Measurements from ENCODE around the gene SMU1.

- TF ChIP-seq, protein P1, sequence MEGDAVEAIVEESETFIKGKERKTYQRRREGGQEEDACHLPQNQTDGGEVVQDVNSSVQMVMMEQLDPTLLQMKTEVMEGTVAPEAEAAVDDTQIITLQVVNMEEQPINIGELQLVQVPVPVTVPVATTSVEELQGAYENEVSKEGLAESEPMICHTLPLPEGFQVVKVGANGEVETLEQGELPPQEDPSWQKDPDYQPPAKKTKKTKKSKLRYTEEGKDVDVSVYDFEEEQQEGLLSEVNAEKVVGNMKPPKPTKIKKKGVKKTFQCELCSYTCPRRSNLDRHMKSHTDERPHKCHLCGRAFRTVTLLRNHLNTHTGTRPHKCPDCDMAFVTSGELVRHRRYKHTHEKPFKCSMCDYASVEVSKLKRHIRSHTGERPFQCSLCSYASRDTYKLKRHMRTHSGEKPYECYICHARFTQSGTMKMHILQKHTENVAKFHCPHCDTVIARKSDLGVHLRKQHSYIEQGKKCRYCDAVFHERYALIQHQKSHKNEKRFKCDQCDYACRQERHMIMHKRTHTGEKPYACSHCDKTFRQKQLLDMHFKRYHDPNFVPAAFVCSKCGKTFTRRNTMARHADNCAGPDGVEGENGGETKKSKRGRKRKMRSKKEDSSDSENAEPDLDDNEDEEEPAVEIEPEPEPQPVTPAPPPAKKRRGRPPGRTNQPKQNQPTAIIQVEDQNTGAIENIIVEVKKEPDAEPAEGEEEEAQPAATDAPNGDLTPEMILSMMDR (conservative IDR thresholded peaks at IDR 0.05; ENCODE audit: low read length): no peak
- TF ChIP-seq EZH2phosphoT487 (IDR thresholded peaks at IDR 0.05; ENCODE audit: borderline replicate concordance, low read depth, low read length): no peak
Observed at GRCh38 chr9:33120620-33121019, 44.1 kb upstream of the SMU1 start.

Measured in OCI-LY7 (cell line).